H1 (cell line): ENCODE data around the gene ATP8B3. TPM values are rescaled to one million over a fixed set of nuclear protein-coding genes. Genes with fewer than 3 reads are reported as not detected.

Experiments
- BACH1 ChIP-seq: IDR thresholded peaks from 2 replicates; pipeline ENCODE4 v1.6.1; 2012; ENCODE audit warnings: low read length, improper control_type of control experiment
- CEBPB ChIP-seq: IDR thresholded peaks from 2 replicates; pipeline ENCODE4 v1.6.1; 2012; ENCODE audit warnings: low read depth, low read length
- CHD2 ChIP-seq: IDR thresholded peaks from 2 replicates; pipeline ENCODE4 v1.6.1; 2012; ENCODE audit warnings: low read length, improper control_type of control experiment
- KDM1A ChIP-seq: fragments of 200-600, 300-600 bp; sonication (generic); IDR thresholded peaks from 2 replicates; pipeline ENCODE4 v1.7.1; 2016; ENCODE audit warnings: mild to moderate bottlenecking, low read length, borderline replicate concordance
- KDM4A ChIP-seq: IDR thresholded peaks from one replicate; pipeline ENCODE4 v1.7.1; 2012; ENCODE audit warnings: low read depth, mild to moderate bottlenecking, moderate library complexity, low read length, inconsistent platforms; ENCODE audit not compliant: severe bottlenecking
- NANOG ChIP-seq: IDR thresholded peaks from 2 replicates; pipeline ENCODE4 v1.6.1; 2011; ENCODE audit warnings: low read length, low read depth, mild to moderate bottlenecking, inconsistent platforms; ENCODE audit not compliant: insufficient read depth, poor library complexity, severe bottlenecking
- NRF1 ChIP-seq: IDR thresholded peaks from 2 replicates; pipeline ENCODE4 v1.6.1; 2011; ENCODE audit warnings: mild to moderate bottlenecking, low read depth, low read length, improper control_type of control experiment
- SUZ12 ChIP-seq: fragments of 200-600 bp; sonication (generic); IDR thresholded peaks from 2 replicates; pipeline ENCODE4 v1.6.1; 2012; ENCODE audit warnings: mild to moderate bottlenecking, inconsistent platforms, low read length, moderate library complexity, mixed read lengths
- TBP ChIP-seq: IDR thresholded peaks from 2 replicates; pipeline ENCODE4 v1.6.1; 2011; ENCODE audit warnings: low read depth, low read length, improper control_type of control experiment
- polyA plus RNA-seq, 7 experiments: library from polyadenylated mRNA; depleted of rRNA in 3 of 7; stranded (reverse) in 5 of 7; unstranded in 2 of 7; fragments of >200 nt in 5 of 7; fragments of 200-250 nt in 2 of 7; gene quantifications; 1 replicate in 5 of 7; 2 replicates in 1 of 7; 4 replicates in 1 of 7; pipeline versions ENCODE4 v1.2.1 to v1.2.3, GENCODE V29; 2011 to 2013; ENCODE audit warnings: missing spikeins in 2 of 7, mixed read lengths in 2 of 7
- total RNA-seq: library from RNA; stranded (reverse); fragmentation: NEBNext Ultra II Directional; extraction: Animal tissue kit (Norgen Biotek cat#: 25700); gene quantifications from 2 replicates; pipeline ENCODE4 v1.2.1, GENCODE V29; 2021
- TF ChIP-seq, protein P1 (sequence below): fragments of 300-600 bp; sonication (generic); IDR thresholded peaks from 2 replicates; pipeline ENCODE4 v1.7.1; 2012; ENCODE audit warnings: low read length, moderate library complexity, mild to moderate bottlenecking, inconsistent platforms; ENCODE audit not compliant: insufficient replicate concordance

ATP8B3 gene
- total and polyA plus RNA-seq, 2 of the 8 experiments (the other 6 are each of a cell fraction or from before 2014, with no cell fraction given) = 4.1 to 9.3 TPM

DNA sequence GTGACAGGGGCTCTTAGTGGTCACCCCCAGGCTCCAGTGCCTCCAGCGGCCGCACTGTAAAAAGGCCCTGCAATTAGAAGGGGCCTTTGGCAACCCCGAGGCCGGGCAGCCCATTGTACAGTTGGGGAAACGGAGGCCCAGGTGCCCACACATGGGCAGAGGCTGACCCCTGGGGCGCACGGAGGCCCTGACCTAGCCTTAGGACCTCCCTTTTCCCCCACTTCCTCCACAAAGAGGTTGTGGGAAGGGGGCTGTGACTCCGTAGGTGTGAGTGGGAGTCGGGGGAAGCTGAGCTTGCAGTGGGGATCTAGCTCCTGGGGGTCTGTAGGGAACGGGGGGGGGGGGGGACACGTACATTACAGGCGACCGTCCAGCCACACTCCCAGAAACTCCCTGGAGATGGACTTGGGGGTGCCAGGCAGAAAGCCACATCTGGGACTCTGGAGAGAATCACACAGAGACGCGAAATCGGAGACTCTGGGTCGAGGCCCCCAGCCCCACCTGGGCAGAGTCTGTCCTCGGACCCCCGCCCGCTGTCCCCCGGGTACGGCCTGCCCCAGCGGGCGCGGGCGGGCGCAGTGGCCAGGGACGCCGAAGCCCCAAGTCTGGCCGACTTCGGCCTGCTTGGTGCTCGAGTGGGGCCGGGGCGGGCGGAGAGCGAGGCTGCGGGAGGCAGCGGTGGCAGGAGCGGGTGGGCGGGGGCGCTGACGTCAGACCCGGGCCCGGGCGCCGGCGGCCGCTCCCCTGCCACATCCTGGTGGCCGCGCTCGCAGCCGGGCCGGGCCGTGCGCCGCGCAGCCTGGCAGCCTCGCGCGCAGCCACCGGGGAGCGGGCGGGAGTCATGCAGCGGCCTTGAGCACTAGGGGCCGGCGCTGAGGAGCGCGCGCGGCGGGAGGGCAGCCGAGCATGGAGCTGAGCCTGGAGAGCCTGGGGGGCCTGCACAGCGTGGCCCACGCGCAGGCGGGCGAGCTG is 59.0 kb downstream of the ATP8B3 start, which contains the start of gene ONECUT3 (continued):
- TF ChIP-seq, protein P1, sequence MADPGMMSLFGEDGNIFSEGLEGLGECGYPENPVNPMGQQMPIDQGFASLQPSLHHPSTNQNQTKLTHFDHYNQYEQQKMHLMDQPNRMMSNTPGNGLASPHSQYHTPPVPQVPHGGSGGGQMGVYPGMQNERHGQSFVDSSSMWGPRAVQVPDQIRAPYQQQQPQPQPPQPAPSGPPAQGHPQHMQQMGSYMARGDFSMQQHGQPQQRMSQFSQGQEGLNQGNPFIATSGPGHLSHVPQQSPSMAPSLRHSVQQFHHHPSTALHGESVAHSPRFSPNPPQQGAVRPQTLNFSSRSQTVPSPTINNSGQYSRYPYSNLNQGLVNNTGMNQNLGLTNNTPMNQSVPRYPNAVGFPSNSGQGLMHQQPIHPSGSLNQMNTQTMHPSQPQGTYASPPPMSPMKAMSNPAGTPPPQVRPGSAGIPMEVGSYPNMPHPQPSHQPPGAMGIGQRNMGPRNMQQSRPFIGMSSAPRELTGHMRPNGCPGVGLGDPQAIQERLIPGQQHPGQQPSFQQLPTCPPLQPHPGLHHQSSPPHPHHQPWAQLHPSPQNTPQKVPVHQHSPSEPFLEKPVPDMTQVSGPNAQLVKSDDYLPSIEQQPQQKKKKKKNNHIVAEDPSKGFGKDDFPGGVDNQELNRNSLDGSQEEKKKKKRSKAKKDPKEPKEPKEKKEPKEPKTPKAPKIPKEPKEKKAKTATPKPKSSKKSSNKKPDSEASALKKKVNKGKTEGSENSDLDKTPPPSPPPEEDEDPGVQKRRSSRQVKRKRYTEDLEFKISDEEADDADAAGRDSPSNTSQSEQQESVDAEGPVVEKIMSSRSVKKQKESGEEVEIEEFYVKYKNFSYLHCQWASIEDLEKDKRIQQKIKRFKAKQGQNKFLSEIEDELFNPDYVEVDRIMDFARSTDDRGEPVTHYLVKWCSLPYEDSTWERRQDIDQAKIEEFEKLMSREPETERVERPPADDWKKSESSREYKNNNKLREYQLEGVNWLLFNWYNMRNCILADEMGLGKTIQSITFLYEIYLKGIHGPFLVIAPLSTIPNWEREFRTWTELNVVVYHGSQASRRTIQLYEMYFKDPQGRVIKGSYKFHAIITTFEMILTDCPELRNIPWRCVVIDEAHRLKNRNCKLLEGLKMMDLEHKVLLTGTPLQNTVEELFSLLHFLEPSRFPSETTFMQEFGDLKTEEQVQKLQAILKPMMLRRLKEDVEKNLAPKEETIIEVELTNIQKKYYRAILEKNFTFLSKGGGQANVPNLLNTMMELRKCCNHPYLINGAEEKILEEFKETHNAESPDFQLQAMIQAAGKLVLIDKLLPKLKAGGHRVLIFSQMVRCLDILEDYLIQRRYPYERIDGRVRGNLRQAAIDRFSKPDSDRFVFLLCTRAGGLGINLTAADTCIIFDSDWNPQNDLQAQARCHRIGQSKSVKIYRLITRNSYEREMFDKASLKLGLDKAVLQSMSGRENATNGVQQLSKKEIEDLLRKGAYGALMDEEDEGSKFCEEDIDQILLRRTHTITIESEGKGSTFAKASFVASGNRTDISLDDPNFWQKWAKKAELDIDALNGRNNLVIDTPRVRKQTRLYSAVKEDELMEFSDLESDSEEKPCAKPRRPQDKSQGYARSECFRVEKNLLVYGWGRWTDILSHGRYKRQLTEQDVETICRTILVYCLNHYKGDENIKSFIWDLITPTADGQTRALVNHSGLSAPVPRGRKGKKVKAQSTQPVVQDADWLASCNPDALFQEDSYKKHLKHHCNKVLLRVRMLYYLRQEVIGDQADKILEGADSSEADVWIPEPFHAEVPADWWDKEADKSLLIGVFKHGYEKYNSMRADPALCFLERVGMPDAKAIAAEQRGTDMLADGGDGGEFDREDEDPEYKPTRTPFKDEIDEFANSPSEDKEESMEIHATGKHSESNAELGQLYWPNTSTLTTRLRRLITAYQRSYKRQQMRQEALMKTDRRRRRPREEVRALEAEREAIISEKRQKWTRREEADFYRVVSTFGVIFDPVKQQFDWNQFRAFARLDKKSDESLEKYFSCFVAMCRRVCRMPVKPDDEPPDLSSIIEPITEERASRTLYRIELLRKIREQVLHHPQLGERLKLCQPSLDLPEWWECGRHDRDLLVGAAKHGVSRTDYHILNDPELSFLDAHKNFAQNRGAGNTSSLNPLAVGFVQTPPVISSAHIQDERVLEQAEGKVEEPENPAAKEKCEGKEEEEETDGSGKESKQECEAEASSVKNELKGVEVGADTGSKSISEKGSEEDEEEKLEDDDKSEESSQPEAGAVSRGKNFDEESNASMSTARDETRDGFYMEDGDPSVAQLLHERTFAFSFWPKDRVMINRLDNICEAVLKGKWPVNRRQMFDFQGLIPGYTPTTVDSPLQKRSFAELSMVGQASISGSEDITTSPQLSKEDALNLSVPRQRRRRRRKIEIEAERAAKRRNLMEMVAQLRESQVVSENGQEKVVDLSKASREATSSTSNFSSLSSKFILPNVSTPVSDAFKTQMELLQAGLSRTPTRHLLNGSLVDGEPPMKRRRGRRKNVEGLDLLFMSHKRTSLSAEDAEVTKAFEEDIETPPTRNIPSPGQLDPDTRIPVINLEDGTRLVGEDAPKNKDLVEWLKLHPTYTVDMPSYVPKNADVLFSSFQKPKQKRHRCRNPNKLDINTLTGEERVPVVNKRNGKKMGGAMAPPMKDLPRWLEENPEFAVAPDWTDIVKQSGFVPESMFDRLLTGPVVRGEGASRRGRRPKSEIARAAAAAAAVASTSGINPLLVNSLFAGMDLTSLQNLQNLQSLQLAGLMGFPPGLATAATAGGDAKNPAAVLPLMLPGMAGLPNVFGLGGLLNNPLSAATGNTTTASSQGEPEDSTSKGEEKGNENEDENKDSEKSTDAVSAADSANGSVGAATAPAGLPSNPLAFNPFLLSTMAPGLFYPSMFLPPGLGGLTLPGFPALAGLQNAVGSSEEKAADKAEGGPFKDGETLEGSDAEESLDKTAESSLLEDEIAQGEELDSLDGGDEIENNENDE = no peak
- TF ChIP-seq NANOG (no peak), TBP (no peak), BACH1 (no peak), NRF1 (no peak), CHD2 (no peak), CEBPB (no peak), SUZ12 (peak; percentile 92), KDM1A (no peak), KDM4A (no peak)
